22Rv1 (cell line): ENCODE results near the gene PLD5.

Experiments used
- CTCF ChIP-seq: fragments of 450-650 bp; IDR thresholded peaks from 2 replicates; pipeline ENCODE4 v1.5.1; 2017; ENCODE audit warnings: mild to moderate bottlenecking
- ZFX ChIP-seq: fragments of 450-650 bp; IDR thresholded peaks from 2 replicates; pipeline ENCODE4 v1.6.1; 2017; ENCODE audit warnings: antibody characterized with exemption, borderline replicate concordance

- TF ChIP-seq CTCF: no peak
- no peak for TF ChIP-seq ZFX
Observed at GRCh38 chr1:242089911-242090310, 434.6 kb downstream of the PLD5 start.
